HepG2 (cell line): ENCODE data around the gene AHCY. TPM values are rescaled to one million over a fixed set of nuclear protein-coding genes. Genes with fewer than 3 reads are reported as not detected.

ENCODE experiments used
- ATAC-seq: fragments of 200-7000 bp; cut with Tn5 transposase; 3 replicates; pipeline ENCODE4 v1.9.1; 2020; ENCODE audit warnings: mild to moderate bottlenecking, moderate library complexity
- BruUV-seq: library from RNA; stranded (reverse); fragments of 400-500 nt; replicated peaks from 2 replicates; lab custom pipeline; 2021; lab: Mats Ljungman, UMichigan
- CTCF ChIA-PET: fragments of 300-600 bp; formaldehyde crosslinking; extraction: SDS; loops from one replicate; lab custom pipeline; 2021; ENCODE audit warnings: low total read pairs, inconsistent platforms, low intra/inter-chr PET ratio; lab: Yijun Ruan, JAX
- POLR2A ChIA-PET: fragments of 350-600 bp; sonication (Branson Sonifier 250); formaldehyde crosslinking; loops from one replicate; lab custom pipeline; 2020; ENCODE audit warnings: antibody characterized with exemption, inconsistent platforms; lab: Yijun Ruan, JAX
- DNase-seq: peaks from one replicate; pipeline ENCODE4 v3.0.0-alpha.2; 2015; ENCODE audit warnings: low spot score
- FAIRE-seq: peaks from 3 replicates; lab custom pipeline; 2011; peaks lifted over from hg19 to GRCh38; lab: Jason Lieb, UNC
- H2AFZ ChIP-seq: one replicate; pipeline ENCODE4 v1.6.1; 2011; ENCODE audit warnings: low read length, inconsistent platforms
- H3K27ac ChIP-seq: fragments of 300-600 bp; 3 replicates; pipeline ENCODE4 v1.8.0; 2011; ENCODE audit warnings: mixed run types, mild to moderate bottlenecking, mixed read lengths, low read length, inconsistent platforms; ENCODE audit not compliant: insufficient read depth; ENCODE audit errors: extremely low read length
- H3K27me3 ChIP-seq, 2 experiments: fragments of 200-600 bp in 1 of 2; 2 replicates in 1 of 2; 3 replicates in 1 of 2; pipeline versions ENCODE4 v1.6.0 to v1.8.0; 2011; ENCODE audit warnings: low read length in 2 of 2, mild to moderate bottlenecking in 2 of 2, moderate library complexity in 2 of 2, inconsistent platforms in 1 of 2; ENCODE audit not compliant: insufficient read depth in 2 of 2, control insufficient read depth in 1 of 2
- H3K36me3 ChIP-seq, 2 experiments: fragments of 200-600 bp in 1 of 2; replicated peaks in 1 of 2; 2 replicates in 1 of 2; 3 replicates in 1 of 2; pipeline versions ENCODE4 v1.5.1 to v1.8.0; 2011; ENCODE audit warnings: low read length in 2 of 2, inconsistent platforms in 1 of 2; ENCODE audit not compliant: insufficient read depth in 2 of 2, control insufficient read depth in 1 of 2
- H3K4me1 ChIP-seq: 2 replicates; pipeline ENCODE4 v1.5.1; 2012; ENCODE audit warnings: low read length, inconsistent platforms; ENCODE audit not compliant: insufficient read depth
- H3K4me2 ChIP-seq: 2 replicates; pipeline ENCODE4 v1.6.0; 2011; ENCODE audit warnings: low read depth, low read length, inconsistent platforms
- H3K4me3 ChIP-seq, 3 experiments: fragments of 200-600 bp in 1 of 3; sonication (generic), shearing (Covaris generic) in 1 of 3; replicated peaks in 1 of 3; 2 replicates each; pipeline ENCODE4 v1.5.1; 2011 to 2016; ENCODE audit warnings: low read length in 3 of 3, inconsistent platforms in 2 of 3, low read depth in 2 of 3, mild to moderate bottlenecking in 2 of 3, control low read depth in 1 of 3, mixed read lengths in 1 of 3; ENCODE audit not compliant: insufficient read depth in 1 of 3
- H3K79me2 ChIP-seq: one replicate; pipeline ENCODE4 v1.6.1; 2011; ENCODE audit warnings: low read length, inconsistent platforms; ENCODE audit not compliant: insufficient read depth
- H3K9ac ChIP-seq: 2 replicates; pipeline ENCODE4 v1.6.0; 2011; ENCODE audit warnings: mild to moderate bottlenecking, low read depth, low read length, inconsistent platforms; ENCODE audit not compliant: insufficient read depth
- H3K9me3 ChIP-seq: 2 replicates; pipeline ENCODE4 v1.5.1; 2012; ENCODE audit warnings: mild to moderate bottlenecking, low read length
- H4K20me1 ChIP-seq: 2 replicates; pipeline ENCODE4 v1.6.0; 2011; ENCODE audit warnings: inconsistent platforms, mild to moderate bottlenecking, low read length, moderate library complexity; ENCODE audit not compliant: insufficient read depth
- HNF4G ChIP-seq, 2 experiments: sonication (generic) in 1 of 2; formaldehyde crosslinking in 1 of 2; IDR thresholded peaks; 2 replicates each; pipeline versions ENCODE4 v1.4.0 to v1.6.1; 2011 to 2020; ENCODE audit warnings: borderline replicate concordance in 2 of 2, low read depth in 2 of 2, mild to moderate bottlenecking in 2 of 2, low read length in 1 of 2, missing genetic modification reagents in 1 of 2, moderate library complexity in 1 of 2
- PHF8 ChIP-seq: sonication (generic); formaldehyde crosslinking; IDR thresholded peaks from 2 replicates; pipeline ENCODE4 v1.5.0; 2020; ENCODE audit warnings: missing genetic modification reagents
- POLR2A ChIP-seq, 2 experiments: IDR thresholded peaks; 2 replicates each; pipeline ENCODE4 v1.6.1; 2011; ENCODE audit warnings: low read depth in 2 of 2, low read length in 2 of 2, mild to moderate bottlenecking in 1 of 2, moderate library complexity in 1 of 2; ENCODE audit not compliant: insufficient read depth in 1 of 2
- PRPF4 ChIP-seq: fragments of 200-400 bp; formaldehyde crosslinking; IDR thresholded peaks from 2 replicates; pipeline ENCODE4 v1.6.1; 2016; ENCODE audit warnings: low read length, low read depth; ENCODE audit not compliant: poor library complexity, severe bottlenecking
- RBFOX2 ChIP-seq: fragments of 200-400 bp; formaldehyde crosslinking; IDR thresholded peaks from 2 replicates; pipeline ENCODE4 v1.6.1; 2017; ENCODE audit warnings: low read depth, mild to moderate bottlenecking, low read length
- SSRP1 ChIP-seq: IDR thresholded peaks from 2 replicates; pipeline ENCODE4 v1.6.1; 2016; ENCODE audit warnings: control low read depth
- TP53 ChIP-seq: sonication (generic); formaldehyde crosslinking; conservative IDR thresholded peaks from 2 replicates; pipeline ENCODE4 v1.4.0; 2020; ENCODE audit warnings: missing genetic modification reagents
- ZNF432 ChIP-seq: sonication (generic); formaldehyde crosslinking; IDR thresholded peaks from 2 replicates; pipeline ENCODE4 v1.5.0; 2020; ENCODE audit warnings: missing genetic modification reagents, mild to moderate bottlenecking, borderline replicate concordance
- ZNF615 ChIP-seq: sonication (generic); formaldehyde crosslinking; IDR thresholded peaks from 2 replicates; pipeline ENCODE4 v1.5.0; 2020; ENCODE audit warnings: mild to moderate bottlenecking, missing genetic modification reagents, borderline replicate concordance
- ZNF687 ChIP-seq: sonication (generic); formaldehyde crosslinking; IDR thresholded peaks from 2 replicates; pipeline ENCODE4 v1.5.1; 2020; ENCODE audit warnings: mild to moderate bottlenecking, missing genetic modification reagents, moderate library complexity
- ZNF784 ChIP-seq: sonication (generic); formaldehyde crosslinking; IDR thresholded peaks from 2 replicates; pipeline ENCODE4 v1.5.1; 2020; ENCODE audit warnings: missing genetic modification reagents, mild to moderate bottlenecking, borderline replicate concordance
- WGBS: methylation state at CpG from one replicate; pipeline ENCODE4 v1.1.6; 2017; ENCODE audit warnings: low lambda C conversion rate; 5-methylcytosine and 5-hydroxymethylcytosine counted together
- in situ Hi-C: cut with HindIII; loops from 2 replicates; pipeline ENCODE4 v1.10.0; 2017; ENCODE audit warnings: low pct_unique_long_range_greater_than_20kb; ENCODE audit not compliant: extremely low pct_ligation_motif_present
- intact Hi-C: fragments of 100-400 bp; cut with micrococcal nuclease; formaldehyde crosslinking; loops from one replicate; pipeline ENCODE4 v1.10.0; 2022; ENCODE audit not compliant: unreplicated experiment
- polyA plus RNA-seq, 8 experiments: library from polyadenylated mRNA; depleted of rRNA in 3 of 8; stranded (reverse) in 7 of 8; unstranded in 1 of 8; fragments of >200 nt; fragmentation: Illumina TruSeq in 4 of 8; extraction: Trizol in 4 of 8; gene quantifications; 2 replicates each; pipeline versions ENCODE4 v1.2.1 to v1.2.3, GENCODE V29; 2011 to 2016; ENCODE audit warnings: low read depth in 4 of 8, missing spikeins in 1 of 8, mixed read lengths in 1 of 8; ENCODE audit not compliant: insufficient read depth in 1 of 8
- total RNA-seq, 5 experiments: library from RNA; depleted of rRNA; stranded (reverse); fragments of >200 nt; fragmentation: Illumina TruSeq; extraction: Trizol; gene quantifications; 2 replicates each; pipeline ENCODE4 v1.2.3, GENCODE V29; 2016; ENCODE audit warnings: low read depth in 1 of 5

AHCY gene
- total and polyA plus RNA-seq, 2 of the 13 experiments (the other 11 are each of a cell fraction or from before 2014, with no cell fraction given) = 407 to 419 TPM

- ChIA-PET CTCF (no interaction called here), POLR2A (interaction anchor here (0.7 kb wide), 2 partner anchors 10 to 27 kb away, joined by 3 to 4 read pairs; no protein-coding TSS in a partner anchor)
- Histone ChIP-seq H3K27me3 (no peaks in the 10 kb centered on the region), H3K27ac (no peak overlapping the region), H3K4me2 (no peak overlapping the region), H3K36me3 (peaks cover 9 to 18% of the 10 kb centered on the region in 2 experiments), H3K4me1 (no peaks in the 10 kb centered on the region), H3K4me3 (no peak overlapping the region), H3K79me2 (no peaks in the 10 kb centered on the region), H3K9ac (no peak overlapping the region), H4K20me1 (no peaks in the 10 kb centered on the region), H2AFZ (no peak overlapping the region), H3K9me3 (no peaks in the 10 kb centered on the region)
- ATAC-seq (no peak; the same call in 2 of the 3 replicates), FAIRE-seq (no peak), DNase-seq (no peak)
- intact Hi-C loops (no loop called here), in situ Hi-C loops (no loop called here)
- BruUV-seq = no TSS peak
- no peak for TF ChIP-seq ZNF432
- TF ChIP-seq SSRP1 = 0 out of 2 replicates have a peak, but pooled peaks have one; percentile 43
- WGBS = 97% methylated on average over 9 of the region's 9 CpGs
Measured at GRCh38 chr20:34269996-34270627, 33.0 kb downstream of the AHCY start.

GRCh38 chr20:34268851-34269636 is 34.1 kb downstream of the AHCY start:
- no peak overlapping the region for H2AFZ ChIP-seq
- in situ Hi-C loops = no loop called here
- H3K27me3 ChIP-seq = no peaks in the 10 kb centered on the region
- no peak overlapping the region for H3K4me3 ChIP-seq
- 97% methylated on average over 58 of the region's 58 CpGs for WGBS
- no peaks in the 10 kb centered on the region for H4K20me1 ChIP-seq
- H3K9ac ChIP-seq = no peak overlapping the region
- H3K27ac ChIP-seq = no peak overlapping the region
- no peaks in the 10 kb centered on the region for H3K9me3 ChIP-seq
- no TSS peak for BruUV-seq
- no peaks in the 10 kb centered on the region for H3K79me2 ChIP-seq
- FAIRE-seq = no peak
- no peak; the same call in 1 of the 3 replicates for ATAC-seq
- CTCF ChIA-PET = no interaction called here
- intact Hi-C loops = no loop called here
- no peak for DNase-seq
- peaks cover 7 to 14% of the 10 kb centered on the region in 2 experiments for H3K36me3 ChIP-seq
- H3K4me1 ChIP-seq = no peaks in the 10 kb centered on the region
- H3K4me2 ChIP-seq = no peak overlapping the region
- POLR2A ChIA-PET = no interaction called here
- TF ChIP-seq TP53 (no peak), ZNF687 (CRISPR knock-in tag) (0 out of 2 replicates have a peak, but pooled peaks have one; percentile 33), HNF4G (IDR thresholded peaks at IDR 0.05; ENCODE audit: borderline replicate concordance, low read depth, low read length) (no peak), HNF4G (CRISPR knock-in tag; IDR thresholded peaks at IDR 0.05; ENCODE audit: borderline replicate concordance, low read depth) (no peak), PHF8 (CRISPR knock-in tag) (peak; percentile 21; the same call in 1 of the 2 replicates), RBFOX2 (0 out of 2 replicates have a peak, but pooled peaks have one; percentile 18), ZNF615 (CRISPR knock-in tag) (no peak), PRPF4 (no peak), ZNF784 (CRISPR knock-in tag) (no peak), POLR2A (IDR thresholded peaks at IDR 0.05; ENCODE audit: insufficient read depth in 1 of 2, low read depth in 2 of 2, low read length in 2 of 2) (no peak)
